ENCODE measurements around the gene PDGFD.

DNA sequence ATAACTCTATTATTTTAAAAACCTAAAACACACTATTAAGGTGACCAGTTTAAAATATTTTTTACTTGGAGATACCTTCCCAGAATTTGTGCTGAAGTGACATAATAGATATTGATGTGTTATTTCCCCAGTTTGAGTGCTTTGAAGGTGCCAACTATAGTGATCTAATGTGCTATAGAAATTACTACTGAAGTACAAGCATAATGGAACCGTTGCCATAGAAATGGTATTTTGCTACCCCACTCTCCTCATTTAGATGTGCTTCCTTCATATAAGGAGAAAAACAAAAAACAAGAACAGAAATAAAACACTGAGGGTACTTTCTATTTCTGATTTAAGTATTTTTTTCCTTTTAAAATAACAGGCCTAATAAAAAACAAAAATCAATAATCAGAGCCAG is 108.4 kb downstream of the PDGFD start:
- TF ChIP-seq, protein P1, sequence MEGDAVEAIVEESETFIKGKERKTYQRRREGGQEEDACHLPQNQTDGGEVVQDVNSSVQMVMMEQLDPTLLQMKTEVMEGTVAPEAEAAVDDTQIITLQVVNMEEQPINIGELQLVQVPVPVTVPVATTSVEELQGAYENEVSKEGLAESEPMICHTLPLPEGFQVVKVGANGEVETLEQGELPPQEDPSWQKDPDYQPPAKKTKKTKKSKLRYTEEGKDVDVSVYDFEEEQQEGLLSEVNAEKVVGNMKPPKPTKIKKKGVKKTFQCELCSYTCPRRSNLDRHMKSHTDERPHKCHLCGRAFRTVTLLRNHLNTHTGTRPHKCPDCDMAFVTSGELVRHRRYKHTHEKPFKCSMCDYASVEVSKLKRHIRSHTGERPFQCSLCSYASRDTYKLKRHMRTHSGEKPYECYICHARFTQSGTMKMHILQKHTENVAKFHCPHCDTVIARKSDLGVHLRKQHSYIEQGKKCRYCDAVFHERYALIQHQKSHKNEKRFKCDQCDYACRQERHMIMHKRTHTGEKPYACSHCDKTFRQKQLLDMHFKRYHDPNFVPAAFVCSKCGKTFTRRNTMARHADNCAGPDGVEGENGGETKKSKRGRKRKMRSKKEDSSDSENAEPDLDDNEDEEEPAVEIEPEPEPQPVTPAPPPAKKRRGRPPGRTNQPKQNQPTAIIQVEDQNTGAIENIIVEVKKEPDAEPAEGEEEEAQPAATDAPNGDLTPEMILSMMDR (IDR thresholded peaks at IDR 0.05) = no peak
- TF ChIP-seq POLR2A (IDR thresholded peaks at IDR 0.05) = no peak

All from ovary (tissue), 3 donors.